Measurements from ENCODE around the gene ELF4. TPM values are rescaled to one million over a fixed set of nuclear protein-coding genes. Genes with fewer than 3 reads are reported as not detected.

Gene ELF4
- total and polyA plus RNA-seq, 2 of the 4 experiments (the other 2 are of a cell fraction) = 10.9 to 19.0 TPM

DNA sequence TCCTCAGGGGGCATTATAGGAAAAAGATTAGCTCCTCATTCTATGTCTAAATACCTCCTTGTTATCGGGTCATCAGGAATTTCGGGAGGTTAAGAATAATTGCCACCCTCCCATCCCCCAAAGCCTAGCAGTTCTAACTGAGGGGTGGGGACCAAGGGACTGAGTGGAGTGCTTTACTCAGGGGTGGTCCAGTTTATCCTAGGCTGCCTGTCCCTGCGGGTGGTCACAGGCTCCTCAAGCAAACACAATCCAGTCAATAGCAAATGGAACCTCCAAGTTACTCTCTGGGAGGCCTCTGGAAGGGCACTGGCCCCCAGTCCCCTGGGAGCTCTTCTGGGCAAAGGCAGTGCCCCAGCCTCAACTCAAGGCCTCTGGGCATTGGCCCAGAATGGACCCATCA, 6.7 kb downstream of the ELF4 start:
- Histone ChIP-seq H3K79me1 (ENCODE audit: low read depth in 1 of 2, low read length in 2 of 2) (peaks cover 6 to 47% of the 10 kb centered on the region in 2 experiments), H2BK120ac (ENCODE audit: low read depth, low read length) (no peak overlapping the region), H4K91ac (ENCODE audit: insufficient read depth, low read depth, low read length) (no peak overlapping the region), H4K8ac (ENCODE audit: low read depth in 2 of 2, low read length in 2 of 2) (no peak overlapping the region), H4K20me1 (ENCODE audit: insufficient read depth, low read length) (peaks cover 57% of the 10 kb centered on the region), H3K4me3 (ENCODE audit: insufficient read depth, low read depth, low read length) (no peak overlapping the region), H2BK15ac (ENCODE audit: low read depth, low read length) (no peak overlapping the region), H3K14ac (replicated peaks; ENCODE audit: low read depth, low read length) (no peak overlapping the region), H3K27ac (ENCODE audit: insufficient read depth, low read length) (no peak overlapping the region), H4K5ac (ENCODE audit: low read depth, low read length) (no peak overlapping the region), H3K9me1 (ENCODE audit: insufficient read depth, low read length) (peaks cover 14% of the 10 kb centered on the region; the same call in 1 of the 2 replicates), H3K23ac (ENCODE audit: low read depth, low read length) (no peak overlapping the region), H3K4me1 (ENCODE audit: control insufficient read depth, insufficient read depth, low read length) (peaks cover 14% of the 10 kb centered on the region), H2AK9ac (replicated peaks; ENCODE audit: low read depth, low read length, poor library complexity) (no peak overlapping the region), H3K56ac (ENCODE audit: extremely low read depth, insufficient read depth, low read length) (no peak overlapping the region), H2BK20ac (ENCODE audit: low read depth, low read length) (no peak overlapping the region), H3K27me3 (ENCODE audit: control insufficient read depth, insufficient read depth, low read length) (no peaks in the 10 kb centered on the region), H3K9me3 (ENCODE audit: control insufficient read depth, insufficient read depth, low read length) (no peaks in the 10 kb centered on the region), H2AK5ac (ENCODE audit: low read depth, low read length) (no peak overlapping the region), H3K9ac (ENCODE audit: low read depth, low read length) (no peak overlapping the region), H3K4me2 (ENCODE audit: low read depth, low read length) (no peak overlapping the region), H2AFZ (replicated peaks; ENCODE audit: low read length, poor library complexity) (no peak overlapping the region), H3K36me3 (ENCODE audit: control insufficient read depth, insufficient read depth, low read length) (no peaks in the 10 kb centered on the region), H3K4ac (ENCODE audit: low read depth, low read length) (no peak overlapping the region), H3K18ac (ENCODE audit: low read depth, low read length) (no peak overlapping the region), H2BK5ac (ENCODE audit: low read depth, low read length, poor library complexity, severe bottlenecking) (no peak overlapping the region)
- CTCF ChIA-PET = no interaction called here
- DNase-seq (no peak), ATAC-seq (ENCODE audit: low read depth) (no peak)
- dilution Hi-C loops (cut with HindIII; ENCODE audit: low sequenced_read_pairs, unreplicated experiment) = no loop called here
- in situ Hi-C loops (cut with MboI; ENCODE audit: low sequenced_read_pairs) = no loop called here
- intact Hi-C loops (cut with micrococcal nuclease) = no loop called here
- BruUV-seq (replicated peaks) = no TSS peak
- POLR2A ChIA-PET (ENCODE audit: unreplicated experiment) = no interaction called here
- no CpG with 5 or more reads among the region's 3 CpGs for WGBS, 2 experiments (ENCODE audit: extremely low coverage in 2 of 2, insufficient read length in 1 of 2)
- TF ChIP-seq RFX5 (IDR thresholded peaks at IDR 0.05; ENCODE audit: low read depth, low read length) (no peak), SMC3 (IDR thresholded peaks at IDR 0.05; ENCODE audit: low read depth, low read length) (no peak), MAZ (IDR thresholded peaks at IDR 0.05; ENCODE audit: borderline replicate concordance, low read depth, low read length) (no peak), BHLHE40 (IDR thresholded peaks at IDR 0.05; ENCODE audit: low read depth, low read length) (no peak), FOS (IDR thresholded peaks at IDR 0.05; ENCODE audit: low read depth, low read length) (no peak), MAFK (IDR thresholded peaks at IDR 0.05; ENCODE audit: low read depth, low read length) (no peak), RCOR1 (IDR thresholded peaks at IDR 0.05; ENCODE audit: insufficient replicate concordance, low read length) (no peak), POLR2A (IDR thresholded peaks at IDR 0.05; ENCODE audit: low read depth, low read length) (no peak), CHD1 (IDR thresholded peaks at IDR 0.05; ENCODE audit: low read depth, low read length) (no peak), CEBPB (IDR thresholded peaks at IDR 0.05; ENCODE audit: low read depth, low read length) (no peak), RAD21 (IDR thresholded peaks at IDR 0.05; ENCODE audit: low read length) (no peak), USF2 (IDR thresholded peaks at IDR 0.05; ENCODE audit: low read depth, low read length) (no peak)
- TF ChIP-seq, protein P1, sequence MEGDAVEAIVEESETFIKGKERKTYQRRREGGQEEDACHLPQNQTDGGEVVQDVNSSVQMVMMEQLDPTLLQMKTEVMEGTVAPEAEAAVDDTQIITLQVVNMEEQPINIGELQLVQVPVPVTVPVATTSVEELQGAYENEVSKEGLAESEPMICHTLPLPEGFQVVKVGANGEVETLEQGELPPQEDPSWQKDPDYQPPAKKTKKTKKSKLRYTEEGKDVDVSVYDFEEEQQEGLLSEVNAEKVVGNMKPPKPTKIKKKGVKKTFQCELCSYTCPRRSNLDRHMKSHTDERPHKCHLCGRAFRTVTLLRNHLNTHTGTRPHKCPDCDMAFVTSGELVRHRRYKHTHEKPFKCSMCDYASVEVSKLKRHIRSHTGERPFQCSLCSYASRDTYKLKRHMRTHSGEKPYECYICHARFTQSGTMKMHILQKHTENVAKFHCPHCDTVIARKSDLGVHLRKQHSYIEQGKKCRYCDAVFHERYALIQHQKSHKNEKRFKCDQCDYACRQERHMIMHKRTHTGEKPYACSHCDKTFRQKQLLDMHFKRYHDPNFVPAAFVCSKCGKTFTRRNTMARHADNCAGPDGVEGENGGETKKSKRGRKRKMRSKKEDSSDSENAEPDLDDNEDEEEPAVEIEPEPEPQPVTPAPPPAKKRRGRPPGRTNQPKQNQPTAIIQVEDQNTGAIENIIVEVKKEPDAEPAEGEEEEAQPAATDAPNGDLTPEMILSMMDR (conservative IDR thresholded peaks at IDR 0.05; ENCODE audit: low read depth, low read length) = no peak
- TF ChIP-seq, protein P2, sequence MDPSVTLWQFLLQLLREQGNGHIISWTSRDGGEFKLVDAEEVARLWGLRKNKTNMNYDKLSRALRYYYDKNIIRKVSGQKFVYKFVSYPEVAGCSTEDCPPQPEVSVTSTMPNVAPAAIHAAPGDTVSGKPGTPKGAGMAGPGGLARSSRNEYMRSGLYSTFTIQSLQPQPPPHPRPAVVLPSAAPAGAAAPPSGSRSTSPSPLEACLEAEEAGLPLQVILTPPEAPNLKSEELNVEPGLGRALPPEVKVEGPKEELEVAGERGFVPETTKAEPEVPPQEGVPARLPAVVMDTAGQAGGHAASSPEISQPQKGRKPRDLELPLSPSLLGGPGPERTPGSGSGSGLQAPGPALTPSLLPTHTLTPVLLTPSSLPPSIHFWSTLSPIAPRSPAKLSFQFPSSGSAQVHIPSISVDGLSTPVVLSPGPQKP (IDR thresholded peaks at IDR 0.05; ENCODE audit: borderline replicate concordance, low read depth, low read length) = no peak
